Mesendoderm (in vitro differentiated cells): Measurements from ENCODE around the gene PLBD2. TPM values are rescaled to one million over a fixed set of nuclear protein-coding genes. Genes with fewer than 3 reads are reported as not detected.

Experiments used
- DNase-seq: peaks from one replicate; pipeline ENCODE4 v3.0.0; 2013
- H2AK5ac ChIP-seq: 2 replicates; pipeline ENCODE4 v1.6.1; 2013; ENCODE audit warnings: low read length, inconsistent platforms
- H2BK120ac ChIP-seq: 2 replicates; pipeline ENCODE4 v1.6.1; 2013; ENCODE audit warnings: low read depth, mild to moderate bottlenecking, low read length, moderate library complexity, mixed read lengths
- H2BK15ac ChIP-seq: replicated peaks from 2 replicates; pipeline ENCODE4 v1.6.1; 2013; ENCODE audit warnings: low read depth, mild to moderate bottlenecking, moderate library complexity
- H2BK5ac ChIP-seq: 2 replicates; pipeline ENCODE4 v1.6.1; 2013; ENCODE audit warnings: low read length, inconsistent platforms
- H3K18ac ChIP-seq: 2 replicates; pipeline ENCODE4 v1.6.1; 2013; ENCODE audit warnings: mild to moderate bottlenecking, low read length, mixed read lengths
- H3K23ac ChIP-seq: one replicate; pipeline ENCODE4 v1.6.1; 2013; ENCODE audit warnings: low read length
- H3K27ac ChIP-seq: 2 replicates; pipeline ENCODE4 v1.5.1; 2013; ENCODE audit warnings: low read depth, mild to moderate bottlenecking, inconsistent platforms, low read length, moderate library complexity
- H3K27me3 ChIP-seq: 2 replicates; pipeline ENCODE4 v1.6.1; 2013; ENCODE audit warnings: low read length, control low read depth, mild to moderate bottlenecking, inconsistent platforms; ENCODE audit not compliant: insufficient read depth, poor library complexity
- H3K36me3 ChIP-seq: 2 replicates; pipeline ENCODE4 v1.6.1; 2013; ENCODE audit warnings: low read length, inconsistent platforms; ENCODE audit not compliant: control insufficient read depth, insufficient read depth
- H3K4ac ChIP-seq: one replicate; pipeline ENCODE4 v1.6.1; 2013; ENCODE audit warnings: low read depth, mild to moderate bottlenecking, low read length, moderate library complexity
- H3K4me1 ChIP-seq: 2 replicates; pipeline ENCODE4 v1.6.1; 2013; ENCODE audit warnings: low read depth, low read length, inconsistent platforms; ENCODE audit not compliant: control insufficient read depth
- H3K4me2 ChIP-seq: 2 replicates; pipeline ENCODE4 v1.6.1; 2013; ENCODE audit warnings: low read length
- H3K4me3 ChIP-seq: 2 replicates; pipeline ENCODE4 v1.5.1; 2013; ENCODE audit warnings: mild to moderate bottlenecking, low read length
- H3K56ac ChIP-seq: one replicate; pipeline ENCODE4 v1.6.1; 2013; ENCODE audit warnings: low read length
- H3K79me1 ChIP-seq: 2 replicates; pipeline ENCODE4 v1.6.1; 2013; ENCODE audit warnings: low read length, inconsistent platforms
- H3K79me2 ChIP-seq: 2 replicates; pipeline ENCODE4 v1.6.1; 2013; ENCODE audit warnings: mild to moderate bottlenecking, low read length; ENCODE audit not compliant: control insufficient read depth, insufficient read depth
- H3K9ac ChIP-seq: 2 replicates; pipeline ENCODE4 v1.6.1; 2013; ENCODE audit warnings: low read length, inconsistent platforms
- H4K5ac ChIP-seq: one replicate; pipeline ENCODE4 v1.6.1; 2013; ENCODE audit warnings: low read length
- H4K8ac ChIP-seq: one replicate; pipeline ENCODE4 v1.6.1; 2013; ENCODE audit warnings: low read depth, mild to moderate bottlenecking, control low read depth, low read length, moderate library complexity
- WGBS: extraction: QIAGEN DNeasy Blood & Tissue Kit; methylation state at CpG from one replicate; pipeline ENCODE4 v1.1.7; 2013; ENCODE audit warnings: low lambda C conversion rate, missing lambda C conversion rate; ENCODE audit not compliant: insufficient coverage; ENCODE audit errors: extremely low coverage; 5-methylcytosine and 5-hydroxymethylcytosine counted together
- polyA plus RNA-seq, 2 experiments: library from polyadenylated mRNA; stranded (reverse); fragments of 200-250 nt; gene quantifications; one replicate each; pipeline ENCODE4 v1.2.3, GENCODE V29; 2013

PLBD2 gene, protein sequence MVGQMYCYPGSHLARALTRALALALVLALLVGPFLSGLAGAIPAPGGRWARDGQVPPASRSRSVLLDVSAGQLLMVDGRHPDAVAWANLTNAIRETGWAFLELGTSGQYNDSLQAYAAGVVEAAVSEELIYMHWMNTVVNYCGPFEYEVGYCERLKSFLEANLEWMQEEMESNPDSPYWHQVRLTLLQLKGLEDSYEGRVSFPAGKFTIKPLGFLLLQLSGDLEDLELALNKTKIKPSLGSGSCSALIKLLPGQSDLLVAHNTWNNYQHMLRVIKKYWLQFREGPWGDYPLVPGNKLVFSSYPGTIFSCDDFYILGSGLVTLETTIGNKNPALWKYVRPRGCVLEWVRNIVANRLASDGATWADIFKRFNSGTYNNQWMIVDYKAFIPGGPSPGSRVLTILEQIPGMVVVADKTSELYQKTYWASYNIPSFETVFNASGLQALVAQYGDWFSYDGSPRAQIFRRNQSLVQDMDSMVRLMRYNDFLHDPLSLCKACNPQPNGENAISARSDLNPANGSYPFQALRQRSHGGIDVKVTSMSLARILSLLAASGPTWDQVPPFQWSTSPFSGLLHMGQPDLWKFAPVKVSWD
- polyA plus RNA-seq (2013, experiment 1 of 2): 22.8 TPM
- polyA plus RNA-seq (2013, experiment 2 of 2): 22.1 TPM

DNA sequence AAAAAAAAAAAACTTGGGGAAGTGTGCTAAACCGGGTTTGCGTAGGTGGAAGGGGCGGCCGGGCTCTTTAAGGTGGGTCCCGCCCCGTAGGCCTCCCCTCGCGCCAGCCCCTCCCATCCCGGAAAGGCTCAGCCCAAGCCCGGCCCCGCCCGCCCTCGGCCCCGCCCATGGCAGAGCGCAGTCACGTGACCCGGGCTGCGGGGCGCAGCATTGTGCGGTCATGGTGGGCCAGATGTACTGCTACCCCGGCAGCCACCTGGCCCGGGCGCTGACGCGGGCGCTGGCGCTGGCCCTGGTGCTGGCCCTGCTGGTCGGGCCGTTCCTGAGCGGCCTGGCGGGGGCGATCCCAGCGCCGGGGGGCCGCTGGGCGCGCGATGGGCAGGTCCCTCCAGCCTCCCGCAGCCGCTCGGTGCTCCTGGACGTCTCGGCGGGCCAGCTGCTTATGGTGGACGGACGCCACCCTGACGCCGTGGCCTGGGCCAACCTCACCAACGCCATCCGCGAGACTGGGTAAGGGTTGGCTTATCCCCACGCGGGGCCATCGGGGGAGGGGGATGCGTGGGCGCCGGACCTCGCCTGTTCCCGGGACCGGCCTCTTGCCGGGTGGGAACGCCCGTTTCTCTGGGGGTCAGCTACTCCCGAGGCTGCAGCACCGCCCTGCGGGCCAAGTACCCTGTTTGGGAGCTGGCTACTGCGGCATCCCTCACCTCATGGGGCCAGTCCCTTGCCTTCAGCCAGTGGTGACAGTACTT, at the start of gene PLBD2:
PLBD2 (plus strand) TSS at position 207 of the 752 bp plus-strand sequence; CDS start at position 221, 14 bp downstream.
- Histone ChIP-seq H3K4ac (no peak within 1 kb of the TSS), H3K79me2 (peaks cover 2% of the 10 kb centered on the region)
- DNase-seq: peak; percentile 97

DNA sequence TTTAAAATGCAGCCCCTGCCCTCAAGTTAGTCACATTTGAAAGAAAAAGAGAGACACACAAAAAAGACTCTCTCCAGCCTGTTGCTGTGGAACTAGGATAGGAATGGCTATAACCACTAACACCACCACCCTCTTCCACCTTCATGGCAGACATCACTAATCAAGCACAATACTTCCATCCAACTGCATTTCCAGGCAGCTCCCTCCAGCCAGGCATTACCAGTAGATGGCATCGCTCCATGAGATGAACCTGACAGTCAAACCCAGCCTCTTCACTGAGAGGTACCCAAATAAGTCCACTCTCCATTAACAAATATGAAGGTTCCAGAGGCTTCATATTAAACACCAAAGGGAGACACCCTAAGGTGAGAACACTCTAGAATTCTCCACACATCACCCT, 47.9 kb upstream of the PLBD2 start:
- Histone ChIP-seq H3K27me3 (no peaks in the 10 kb centered on the region), H3K36me3 (no peaks in the 10 kb centered on the region), H2BK5ac (no peak overlapping the region), H3K79me1 (no peaks in the 10 kb centered on the region), H3K4ac (no peak overlapping the region), H3K27ac (no peak overlapping the region), H4K5ac (no peak overlapping the region), H2AK5ac (no peak overlapping the region), H3K79me2 (no peaks in the 10 kb centered on the region), H3K4me3 (no peak overlapping the region), H3K4me2 (no peak overlapping the region), H3K56ac (no peak overlapping the region), H3K23ac (no peak overlapping the region), H3K9ac (no peak overlapping the region), H2BK120ac (no peak overlapping the region), H2BK15ac (no peak overlapping the region), H3K4me1 (no peaks in the 10 kb centered on the region), H3K18ac (no peak overlapping the region), H4K8ac (no peak overlapping the region)
- DNase-seq: peak; percentile 72
- no CpG with 5 or more reads among the region's 1 CpG for WGBS

More for the DNA sequence above, at the start of gene PLBD2:
- Histone ChIP-seq H2BK15ac (no peak within 1 kb of the TSS), H4K8ac (no peak within 1 kb of the TSS), H3K4me1 (peaks cover 5% of the 10 kb centered on the region), H3K36me3 (no peaks in the 10 kb centered on the region), H3K27me3 (no peaks in the 10 kb centered on the region), H3K79me1 (peaks cover 13% of the 10 kb centered on the region), H4K5ac (no peak within 1 kb of the TSS), H3K4me3 (peak within 1 kb of the TSS; percentile 80), H3K27ac (no peak within 1 kb of the TSS), H3K56ac (peak within 1 kb of the TSS; percentile 95), H2AK5ac (no peak within 1 kb of the TSS), H2BK5ac (no peak within 1 kb of the TSS), H3K23ac (peak within 1 kb of the TSS; percentile 24), H3K9ac (peak within 1 kb of the TSS; percentile 87), H3K18ac (peak within 1 kb of the TSS; percentile 51), H3K4me2 (peak within 1 kb of the TSS; percentile 93), H2BK120ac (no peak within 1 kb of the TSS)
- WGBS: no CpG with 5 or more reads among the region's 67 CpGs

DNA sequence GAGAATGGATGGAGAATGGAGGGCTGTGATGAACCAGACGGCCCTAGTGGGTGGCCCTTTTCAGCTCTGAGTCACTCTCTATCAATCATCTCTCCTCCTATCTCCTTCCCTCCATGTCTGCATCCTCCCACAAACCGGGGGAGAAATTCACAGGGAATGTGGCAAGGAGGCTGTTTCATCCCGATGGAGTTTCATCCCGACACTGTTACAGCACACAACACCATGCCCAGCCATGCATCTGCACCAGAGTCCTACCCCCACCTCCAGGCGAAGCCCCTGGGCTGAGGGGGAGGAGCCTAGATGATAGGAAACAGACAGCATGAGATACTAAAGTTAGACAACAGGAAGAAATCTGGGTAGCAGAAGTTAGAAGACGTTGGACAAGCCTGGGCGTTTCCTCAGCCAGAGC, 44.3 kb upstream of the PLBD2 start:
- no peak overlapping the region for H3K56ac ChIP-seq
- H3K18ac ChIP-seq: no peak overlapping the region
- no peak overlapping the region for H3K4me2 ChIP-seq
- no peak overlapping the region for H2BK5ac ChIP-seq
- no peak overlapping the region for H3K27ac ChIP-seq
- no peaks in the 10 kb centered on the region for H3K79me2 ChIP-seq
- no peak overlapping the region for H2BK120ac ChIP-seq
- H4K8ac ChIP-seq: no peak overlapping the region
- no CpG with 5 or more reads among the region's 7 CpGs for WGBS
- H3K4me3 ChIP-seq: no peak overlapping the region
- no peak overlapping the region for H2BK15ac ChIP-seq
- no peak overlapping the region for H3K4ac ChIP-seq
- peaks cover 2% of the 10 kb centered on the region for H3K36me3 ChIP-seq
- no peaks in the 10 kb centered on the region for H3K4me1 ChIP-seq
- no peak for DNase-seq
- H3K27me3 ChIP-seq: no peaks in the 10 kb centered on the region
- no peaks in the 10 kb centered on the region for H3K79me1 ChIP-seq
- no peak overlapping the region for H3K23ac ChIP-seq
- H4K5ac ChIP-seq: no peak overlapping the region
- no peak overlapping the region for H3K9ac ChIP-seq
- no peak overlapping the region for H2AK5ac ChIP-seq

DNA sequence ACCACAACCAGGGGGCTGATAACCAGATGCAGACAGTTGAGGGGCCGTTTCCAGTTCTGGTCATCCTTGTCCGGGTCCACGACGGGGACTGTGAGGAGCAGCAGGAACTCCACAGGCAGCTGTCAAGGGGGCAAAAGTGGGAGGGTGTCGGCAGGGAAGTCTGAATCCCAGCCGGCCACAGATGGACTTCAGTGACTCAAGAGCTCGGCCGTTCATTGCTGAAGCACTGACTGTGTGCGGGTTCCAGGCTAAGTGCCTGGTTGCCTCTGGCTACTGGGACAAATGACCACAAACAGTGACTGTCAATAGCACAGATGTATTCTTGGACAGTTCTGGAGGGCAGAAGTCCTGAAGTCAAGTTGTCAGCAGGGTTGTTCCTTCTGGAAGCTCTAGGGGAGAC, 43.0 kb upstream of the PLBD2 start:
- Histone ChIP-seq H3K4me1 (no peaks in the 10 kb centered on the region), H3K56ac (no peak overlapping the region), H2BK5ac (no peak overlapping the region), H3K79me1 (no peaks in the 10 kb centered on the region), H3K27ac (no peak overlapping the region), H3K27me3 (no peaks in the 10 kb centered on the region), H2BK15ac (no peak overlapping the region), H3K18ac (no peak overlapping the region), H3K4ac (no peak overlapping the region), H4K5ac (no peak overlapping the region), H3K23ac (no peak overlapping the region), H3K4me2 (no peak overlapping the region), H3K9ac (no peak overlapping the region), H4K8ac (no peak overlapping the region), H3K4me3 (no peak overlapping the region), H2AK5ac (no peak overlapping the region), H2BK120ac (no peak overlapping the region), H3K36me3 (peaks cover 2% of the 10 kb centered on the region), H3K79me2 (no peaks in the 10 kb centered on the region)
- no peak for DNase-seq
- no CpG with 5 or more reads among the region's 9 CpGs for WGBS

DNA sequence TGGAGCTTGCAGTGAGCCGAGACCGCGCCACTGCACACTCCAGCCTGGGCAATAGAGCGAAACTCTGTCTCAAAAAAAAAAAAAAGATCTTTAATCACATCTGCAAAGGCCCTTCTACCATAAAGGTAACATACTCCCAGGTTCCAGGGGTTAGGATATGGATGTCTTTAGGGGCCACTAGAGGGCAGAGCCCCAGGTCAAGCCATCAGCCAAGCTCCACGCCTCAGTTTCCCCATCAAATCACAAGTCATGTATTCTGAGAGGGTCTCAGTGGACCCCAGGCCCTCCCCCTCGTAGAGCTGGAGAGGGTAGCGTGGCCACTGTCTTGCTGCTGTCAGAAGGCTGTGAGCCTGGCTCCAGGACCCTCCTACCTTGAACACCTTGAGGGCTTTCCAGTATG, 42.2 kb upstream of the PLBD2 start:
- Histone ChIP-seq H3K23ac (no peak overlapping the region), H2BK15ac (no peak overlapping the region), H3K79me2 (no peaks in the 10 kb centered on the region), H3K18ac (no peak overlapping the region), H3K36me3 (peaks cover 2% of the 10 kb centered on the region), H3K56ac (no peak overlapping the region), H3K27ac (no peak overlapping the region), H3K4me1 (no peaks in the 10 kb centered on the region), H3K79me1 (no peaks in the 10 kb centered on the region), H3K4ac (no peak overlapping the region), H3K4me2 (no peak overlapping the region), H3K9ac (no peak overlapping the region), H3K4me3 (no peak overlapping the region), H2BK5ac (no peak overlapping the region), H2BK120ac (no peak overlapping the region), H2AK5ac (no peak overlapping the region), H4K8ac (no peak overlapping the region), H3K27me3 (no peaks in the 10 kb centered on the region), H4K5ac (no peak overlapping the region)
- DNase-seq: no peak
- whole genome bisulfite sequencing: no CpG with 5 or more reads among the region's 7 CpGs
